HCEC 1CT (cell line): ENCODE results near the gene HCAR2.
"Not testable (repeated sequence)": the region's sequence is repeated elsewhere in the genome, so short reads cannot be mapped to it uniquely, and the experiment has no call there.

Source experiments
- DNase-seq: peaks from one replicate; pipeline ENCODE4 v3.0.0-alpha.2; 2017

HCAR2 gene

GRCh38 chr12:122702890-122703611 lies at the start of gene HCAR2:
HCAR2 (minus strand) TSS chr12:122703357; CDS start chr12:122703283, 74 bp downstream.
- peak; percentile 45 for DNase-seq

- peak; percentile 96 for DNase-seq
Measured at GRCh38 chr12:122752464-122753318, 49.5 kb upstream of the HCAR2 start, which contains the start of gene DENR. DENR (plus strand) TSS chr12:122752824; CDS start chr12:122753702, 878 bp downstream.

DNA sequence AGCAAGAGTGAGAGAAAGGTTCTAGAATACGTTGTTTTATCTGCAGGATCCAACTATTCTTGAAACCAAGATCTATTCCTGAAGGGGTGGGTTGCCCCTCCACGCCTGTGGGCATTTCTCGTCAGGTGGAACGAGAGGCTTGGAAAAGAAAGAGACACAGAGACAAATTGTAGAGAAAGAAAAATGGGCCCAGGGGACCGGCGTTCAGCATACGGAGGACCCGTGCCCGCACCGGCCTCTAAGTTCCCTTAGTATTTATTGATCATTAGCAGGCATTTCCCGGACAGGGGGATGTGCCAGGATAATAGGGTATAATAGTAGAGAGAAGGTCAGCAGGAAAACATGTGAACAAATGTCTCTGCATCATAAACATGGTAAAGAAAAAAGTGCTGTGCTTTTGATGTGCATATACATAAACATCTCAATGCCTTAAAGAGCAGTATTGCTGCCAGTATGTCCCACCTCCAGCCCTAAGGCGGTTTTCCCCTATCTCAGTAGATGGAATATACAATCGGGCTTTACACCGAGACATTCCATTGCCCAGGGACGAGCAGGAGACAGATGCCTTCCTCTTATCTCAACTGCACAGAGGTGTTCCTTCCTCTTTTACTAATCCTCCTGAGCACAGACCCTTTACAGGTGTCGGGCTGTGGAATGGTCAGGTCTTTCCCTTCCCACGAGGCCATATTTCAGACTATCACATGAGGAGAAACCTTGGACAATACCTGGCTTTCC lies 47.8 kb upstream of the HCAR2 start:
- DNase-seq, result not testable (repeated sequence)

DNA sequence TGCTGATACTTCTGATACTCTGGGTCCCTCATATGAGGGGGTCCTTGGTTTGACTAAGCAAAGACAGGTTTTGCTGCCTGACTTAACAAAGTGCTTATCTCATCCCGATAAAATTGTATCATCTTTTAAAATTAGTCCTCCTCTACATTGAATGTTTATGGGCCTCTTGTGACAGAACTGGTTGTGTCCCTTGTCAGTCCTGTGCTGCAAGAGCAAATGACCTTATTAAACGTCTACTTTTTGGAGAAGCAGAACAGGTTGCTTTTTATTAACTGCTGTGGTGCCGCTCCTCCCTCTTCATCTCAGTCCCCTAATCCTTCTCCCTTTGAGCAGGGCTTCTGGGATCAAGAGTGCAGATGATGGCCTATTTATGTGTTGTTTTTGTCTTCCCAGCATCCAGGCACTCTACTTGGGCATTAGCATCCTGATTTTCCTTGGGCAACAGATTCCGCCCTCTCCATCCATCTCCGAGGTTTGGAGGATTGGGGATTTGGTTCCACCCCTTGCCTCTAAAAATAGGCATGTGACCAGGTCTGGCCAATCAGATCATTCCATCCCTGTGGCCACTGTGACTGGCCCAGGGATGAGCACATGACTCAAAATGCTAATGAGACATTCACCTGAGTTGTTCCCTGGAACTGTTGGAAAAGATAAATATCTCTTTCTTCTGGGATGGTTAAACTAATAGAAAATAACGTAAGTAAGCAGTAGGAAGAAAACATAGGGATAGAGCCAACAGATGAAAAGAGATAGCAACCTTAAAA lies 46.6 kb upstream of the HCAR2 start:
- DNase-seq, result no peak

DNA sequence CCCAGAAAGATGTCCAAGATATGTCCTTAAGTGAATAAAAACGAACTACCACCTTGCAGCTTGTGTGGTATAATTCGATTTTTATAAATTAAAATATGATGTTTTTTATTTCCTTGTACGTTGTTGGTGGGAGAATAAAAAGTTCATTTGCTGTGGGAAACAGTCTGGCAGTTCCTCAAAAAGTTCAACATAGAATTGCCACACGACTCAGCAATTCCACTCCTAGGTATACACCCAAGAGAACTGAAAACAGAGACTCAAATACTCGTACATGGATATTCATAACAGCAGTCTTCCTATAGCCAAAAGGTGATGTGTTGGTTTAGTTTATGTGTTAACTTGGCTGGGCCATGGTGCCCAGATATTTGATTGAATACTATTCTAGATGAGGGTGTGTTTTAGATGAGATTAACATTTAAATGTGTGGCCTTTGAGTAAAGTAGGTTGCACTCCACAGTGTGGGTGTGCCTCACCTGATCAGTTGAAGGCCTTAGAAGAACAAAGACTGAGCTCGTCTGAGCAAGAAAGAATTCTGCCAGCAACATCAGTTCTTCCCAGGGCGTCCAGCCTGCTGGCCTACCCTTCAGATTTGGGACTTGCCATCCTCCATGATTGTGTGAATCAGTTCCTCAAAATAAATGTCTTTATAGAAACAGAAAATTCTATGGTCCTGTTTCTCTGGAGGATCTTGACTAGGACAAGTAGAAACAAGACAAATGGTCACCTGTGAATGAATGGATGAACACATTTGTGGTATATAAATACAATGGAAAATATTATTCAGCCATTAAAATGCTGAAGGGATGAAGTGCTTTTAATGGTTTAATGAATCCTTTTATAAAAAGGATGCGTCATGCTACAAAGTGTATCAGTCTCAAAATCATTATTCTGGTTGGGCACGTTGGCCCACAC lies 44.3 kb upstream of the HCAR2 start:
- no peak for DNase-seq

DNA sequence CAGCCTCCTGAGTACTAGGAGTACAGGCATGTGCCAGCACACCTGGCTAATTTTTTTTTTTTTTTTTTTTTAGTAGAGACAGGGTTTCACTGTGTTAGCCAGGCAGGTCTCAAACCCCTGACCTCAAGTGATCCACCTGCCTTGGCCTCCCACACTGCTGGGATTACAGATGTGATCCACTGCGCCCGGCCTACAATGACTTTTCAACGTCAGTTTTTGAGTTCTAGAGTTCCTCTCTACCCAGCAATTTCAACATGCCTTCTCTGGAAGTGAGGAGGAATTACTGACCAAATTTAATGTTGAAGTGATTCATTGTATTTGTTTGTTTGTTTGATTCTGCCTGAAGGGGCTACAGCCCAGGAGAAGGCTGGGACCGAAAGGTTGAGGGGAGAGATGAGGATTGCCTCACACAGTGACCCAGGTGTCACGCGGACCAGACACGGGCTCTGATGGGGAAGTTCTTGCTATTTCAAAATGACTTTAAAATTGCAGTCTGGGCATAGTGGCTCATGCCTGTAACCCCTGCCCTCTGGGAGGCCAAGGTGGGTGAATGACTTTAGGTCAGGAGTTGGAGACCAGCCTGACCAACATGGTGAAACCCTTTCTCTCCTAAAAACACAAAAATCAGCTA lies 40.9 kb upstream of the HCAR2 start:
- DNase-seq, result no peak

GRCh38 chr12:122740351-122740750 lies 37.2 kb upstream of the HCAR2 start:
- no peak for DNase-seq

DNA sequence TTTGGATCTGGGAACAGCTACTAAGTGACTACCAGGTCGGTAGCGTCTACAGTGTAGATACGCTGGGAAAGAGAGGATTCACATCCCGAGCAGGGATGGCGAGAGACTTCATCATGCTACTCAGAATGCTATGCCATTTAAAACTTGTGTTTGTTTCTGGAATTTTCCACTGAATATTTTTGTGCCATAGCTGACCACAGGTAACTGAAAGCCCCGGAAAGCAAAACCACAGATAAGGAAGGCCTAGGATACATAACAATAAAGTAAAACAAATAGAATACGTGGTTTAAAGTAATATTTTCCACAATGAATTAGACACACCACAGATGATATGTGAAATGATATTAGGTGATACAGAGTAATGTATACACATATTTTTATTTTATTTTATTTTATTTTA lies 35.4 kb upstream of the HCAR2 start:
- DNase-seq, result no peak

DNA sequence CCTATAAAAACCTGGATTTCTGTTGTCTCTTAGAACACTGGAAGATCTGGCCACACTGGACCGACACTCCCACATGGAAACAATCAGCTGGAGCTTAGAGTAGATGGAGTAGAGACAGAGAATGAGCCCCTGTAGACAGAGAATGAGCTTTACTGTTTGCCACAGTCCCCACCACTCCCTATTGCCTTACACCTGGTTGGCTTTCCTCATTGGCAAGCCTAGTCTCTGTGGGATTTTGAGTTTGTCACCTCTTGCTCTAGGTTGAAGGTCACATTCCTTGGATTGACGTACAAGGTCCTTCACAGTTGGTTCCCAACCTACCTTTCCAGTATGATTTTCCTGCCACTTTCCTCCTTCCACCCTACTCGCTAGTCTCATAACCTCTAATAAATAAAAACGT lies 29.5 kb upstream of the HCAR2 start:
- DNase-seq, result no peak

- no peak for DNase-seq
Measured at GRCh38 chr12:122732170-122732569, 29.0 kb upstream of the HCAR2 start.

- DNase-seq, result no peak
Measured at GRCh38 chr12:122730215-122731014, 27.3 kb upstream of the HCAR2 start, which contains the start of gene HCAR1. HCAR1 (minus strand) TSS chr12:122730844; CDS start chr12:122730339, 505 bp downstream.

DNA sequence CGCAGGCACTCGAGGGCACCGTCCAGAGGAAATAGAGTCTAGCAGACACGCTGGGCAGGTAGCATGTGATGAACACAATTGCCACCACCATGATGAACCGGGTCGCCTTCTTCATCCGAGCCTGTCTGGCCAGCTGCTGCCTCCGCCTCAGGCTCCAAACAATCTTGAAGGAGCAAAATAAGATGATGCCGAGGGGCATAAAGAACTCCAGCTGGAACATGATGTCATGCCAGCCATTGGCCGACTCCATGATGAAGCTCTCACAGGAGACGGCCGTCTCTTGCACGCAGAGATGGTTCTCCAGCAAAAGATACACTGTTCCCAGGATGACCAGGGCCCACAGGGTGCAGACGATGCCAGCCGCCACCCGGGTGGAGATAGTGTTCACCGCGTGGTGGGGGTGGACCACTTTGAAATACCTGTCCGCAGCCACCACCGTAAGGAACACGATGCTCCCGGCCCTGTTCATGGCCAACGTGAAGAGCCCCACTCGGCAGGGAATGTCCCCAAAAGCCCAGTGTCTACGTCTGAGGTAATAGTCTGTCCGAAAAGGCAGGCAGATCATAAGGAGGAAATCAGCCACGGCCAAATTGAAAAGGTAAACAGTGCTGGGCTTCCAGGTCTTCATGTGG lies 26.5 kb upstream of the HCAR2 start:
- no peak for DNase-seq

- DNase-seq, result no peak
Measured at GRCh38 chr12:122726080-122726558, 23.0 kb upstream of the HCAR2 start.

DNA sequence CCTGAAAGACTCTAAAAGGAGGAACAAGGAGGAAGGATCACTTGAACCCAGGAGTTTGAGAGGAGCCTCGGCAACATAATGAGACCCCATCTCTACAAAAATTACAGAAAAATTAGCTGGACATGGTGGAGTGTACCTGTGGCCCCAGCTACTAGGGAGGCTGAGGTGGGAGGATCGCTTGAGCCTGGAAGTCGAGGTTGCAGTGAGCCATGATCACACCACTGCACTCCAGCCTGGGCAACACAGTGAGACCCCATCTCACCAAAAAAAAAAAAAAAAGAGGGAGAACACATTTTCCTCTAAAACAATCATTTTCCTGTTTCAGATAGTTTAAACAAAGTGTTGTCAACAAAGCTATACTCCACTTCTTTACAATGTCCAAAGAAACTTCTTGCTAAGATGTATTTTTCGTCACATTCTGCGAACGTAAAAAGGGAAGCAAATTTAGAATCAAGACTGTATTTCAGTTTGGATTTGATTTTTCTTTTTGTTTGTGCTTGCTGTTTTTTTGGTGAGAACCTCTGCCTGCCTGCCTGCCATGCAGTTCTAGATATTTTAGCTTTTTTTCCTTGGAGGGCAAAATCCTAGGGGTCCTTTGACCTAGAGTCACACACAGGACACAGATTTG lies 22.4 kb upstream of the HCAR2 start:
- no peak for DNase-seq

DNA sequence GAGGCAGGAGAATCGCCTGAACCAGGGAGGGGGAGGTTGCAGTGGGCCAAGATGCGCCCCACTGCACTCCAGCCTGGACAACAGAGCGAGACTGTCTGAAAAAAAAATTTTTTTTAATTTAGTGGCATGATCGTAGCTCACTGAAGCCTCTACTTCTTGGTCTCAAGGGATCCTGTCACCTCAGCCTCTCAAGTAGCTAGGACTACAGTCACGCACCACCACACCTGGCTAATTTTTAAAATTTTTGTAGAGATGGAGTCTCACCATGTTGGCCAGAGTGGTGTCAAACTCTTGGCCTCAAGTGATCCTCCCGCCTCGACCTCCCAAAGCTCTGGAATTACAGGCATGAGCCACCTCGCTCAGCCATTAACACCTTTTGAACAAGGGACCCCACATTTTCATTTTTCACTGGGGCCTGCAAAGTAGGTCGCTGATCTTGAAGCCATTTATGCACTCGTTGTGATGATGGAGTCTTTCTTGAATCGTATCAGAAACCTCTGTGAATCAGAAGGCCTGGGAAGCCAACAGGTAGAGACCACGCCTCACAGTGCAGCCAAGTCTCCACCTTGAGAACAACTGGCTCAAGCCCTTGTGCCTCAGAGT lies 21.6 kb upstream of the HCAR2 start:
- DNase-seq, result no peak

GRCh38 chr12:122722387-122722786 lies 19.2 kb upstream of the HCAR2 start:
- no peak for DNase-seq

DNA sequence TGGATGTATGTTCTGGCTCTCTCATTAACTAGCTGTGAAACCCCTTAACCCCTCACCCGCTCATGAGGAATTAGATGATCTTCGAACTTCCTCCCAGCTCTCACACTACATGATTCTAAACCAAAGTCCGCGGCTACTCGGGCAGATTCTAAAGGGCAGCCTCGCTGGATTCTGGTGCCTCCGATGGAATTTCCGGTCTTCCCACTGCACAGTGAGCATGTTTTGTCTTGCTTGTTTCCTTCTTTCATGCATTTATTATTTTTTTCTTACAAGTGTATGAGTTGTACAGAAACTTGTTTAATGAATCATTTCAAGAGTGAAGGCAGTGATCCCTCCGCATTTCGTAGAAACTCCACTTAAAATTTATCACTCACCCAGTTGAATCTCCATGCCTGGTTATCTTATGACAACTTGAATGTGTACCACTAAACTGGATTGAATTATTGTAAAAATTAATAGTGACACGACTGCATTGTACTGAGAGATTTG lies 17.9 kb upstream of the HCAR2 start:
- peak; percentile 68 for DNase-seq

GRCh38 chr12:122716658-122717057 lies 13.5 kb upstream of the HCAR2 start, which contains the start of gene HCAR3:
HCAR3 (minus strand) TSS chr12:122716811; CDS start chr12:122716737, 74 bp downstream.
- DNase-seq, result not testable (repeated sequence)
